22Rv1 (cell line): Measurements from ENCODE around the gene MYH10.

Experiments used
- ZFX ChIP-seq: fragments of 450-650 bp; IDR thresholded peaks from 2 replicates; pipeline ENCODE4 v1.6.1; 2017; ENCODE audit warnings: antibody characterized with exemption, borderline replicate concordance
- TF ChIP-seq, protein P1 (sequence below): fragments of 450-650 bp; IDR thresholded peaks from 2 replicates; pipeline ENCODE4 v1.5.1; 2017; ENCODE audit warnings: mild to moderate bottlenecking

DNA sequence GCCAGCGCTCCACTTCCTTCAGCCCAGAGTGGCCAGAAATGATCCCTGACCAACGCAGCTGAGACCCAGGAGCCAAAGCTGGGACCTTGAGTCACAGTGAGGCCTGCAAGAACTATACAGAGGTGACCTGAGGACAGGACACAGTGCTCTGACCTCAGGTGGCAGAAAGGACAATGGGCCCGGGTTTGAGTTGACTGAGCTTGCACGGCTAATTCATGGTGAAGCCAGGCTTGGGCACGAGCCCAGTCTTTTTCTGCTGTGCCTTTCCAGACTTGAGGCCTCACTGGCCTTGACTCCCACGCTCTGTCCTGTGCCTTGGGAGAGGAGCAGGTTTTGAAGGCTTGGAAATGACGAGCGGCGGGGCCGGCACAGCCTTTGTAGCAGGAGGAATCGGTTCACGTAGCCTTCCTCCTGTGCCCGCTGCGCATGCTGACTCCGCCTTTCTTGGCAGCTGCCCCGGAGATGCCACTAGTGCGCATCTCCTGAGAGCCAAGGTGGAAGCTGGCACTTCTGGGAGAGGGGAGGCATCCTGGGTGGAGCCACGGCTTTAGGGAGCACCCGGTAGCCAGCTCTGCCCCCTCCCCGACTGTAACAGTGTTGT is 160.0 kb downstream of the MYH10 start:
- TF ChIP-seq, protein P1, sequence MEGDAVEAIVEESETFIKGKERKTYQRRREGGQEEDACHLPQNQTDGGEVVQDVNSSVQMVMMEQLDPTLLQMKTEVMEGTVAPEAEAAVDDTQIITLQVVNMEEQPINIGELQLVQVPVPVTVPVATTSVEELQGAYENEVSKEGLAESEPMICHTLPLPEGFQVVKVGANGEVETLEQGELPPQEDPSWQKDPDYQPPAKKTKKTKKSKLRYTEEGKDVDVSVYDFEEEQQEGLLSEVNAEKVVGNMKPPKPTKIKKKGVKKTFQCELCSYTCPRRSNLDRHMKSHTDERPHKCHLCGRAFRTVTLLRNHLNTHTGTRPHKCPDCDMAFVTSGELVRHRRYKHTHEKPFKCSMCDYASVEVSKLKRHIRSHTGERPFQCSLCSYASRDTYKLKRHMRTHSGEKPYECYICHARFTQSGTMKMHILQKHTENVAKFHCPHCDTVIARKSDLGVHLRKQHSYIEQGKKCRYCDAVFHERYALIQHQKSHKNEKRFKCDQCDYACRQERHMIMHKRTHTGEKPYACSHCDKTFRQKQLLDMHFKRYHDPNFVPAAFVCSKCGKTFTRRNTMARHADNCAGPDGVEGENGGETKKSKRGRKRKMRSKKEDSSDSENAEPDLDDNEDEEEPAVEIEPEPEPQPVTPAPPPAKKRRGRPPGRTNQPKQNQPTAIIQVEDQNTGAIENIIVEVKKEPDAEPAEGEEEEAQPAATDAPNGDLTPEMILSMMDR: no peak
- no peak for TF ChIP-seq ZFX
